ENCODE measurements around the gene C10orf105.

C10orf105 gene

DNA sequence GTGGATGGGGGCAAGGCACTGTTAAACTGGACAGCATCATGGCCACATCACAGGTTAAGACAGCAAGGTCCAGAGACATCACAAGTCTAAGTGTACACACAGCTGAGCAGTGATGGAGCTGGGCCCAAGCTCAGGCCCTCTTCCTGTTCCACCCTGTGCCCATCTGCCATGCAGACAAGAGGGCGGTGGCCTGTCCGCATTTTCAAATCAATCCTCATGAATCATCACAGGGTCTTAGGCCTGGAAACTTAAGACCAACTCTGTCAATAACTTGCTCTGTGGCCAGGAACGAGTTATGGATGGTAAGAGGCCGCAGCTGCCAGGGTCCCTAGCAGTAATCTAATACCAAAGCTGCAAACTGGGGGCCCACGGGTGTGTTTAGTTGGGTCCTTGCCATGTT lies 3.2 kb downstream of the C10orf105 start:
- DNase-seq (ENCODE audit: low spot score) = no peak

DNA sequence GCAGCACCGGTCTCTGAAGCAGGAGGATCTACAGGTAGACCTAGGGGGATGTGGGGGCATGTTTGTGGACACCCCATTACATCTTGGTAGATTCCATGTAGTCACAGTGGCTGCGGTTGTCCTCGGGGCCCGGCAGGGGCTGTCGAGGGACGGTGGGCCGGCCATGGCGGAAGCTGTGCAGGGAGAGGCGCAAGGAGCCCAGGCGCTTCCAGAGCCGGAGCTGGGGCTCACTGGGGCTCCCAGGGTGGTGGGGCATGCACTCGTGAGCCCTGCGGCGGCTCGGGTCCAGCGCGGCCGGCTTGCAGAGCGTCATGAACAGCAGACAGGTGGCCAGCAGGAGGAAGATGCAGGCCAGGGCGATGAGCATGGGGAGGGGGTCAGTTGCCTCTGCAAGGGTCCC lies 3.7 kb downstream of the C10orf105 start:
- no peak for DNase-seq (ENCODE audit: low spot score)

DNA sequence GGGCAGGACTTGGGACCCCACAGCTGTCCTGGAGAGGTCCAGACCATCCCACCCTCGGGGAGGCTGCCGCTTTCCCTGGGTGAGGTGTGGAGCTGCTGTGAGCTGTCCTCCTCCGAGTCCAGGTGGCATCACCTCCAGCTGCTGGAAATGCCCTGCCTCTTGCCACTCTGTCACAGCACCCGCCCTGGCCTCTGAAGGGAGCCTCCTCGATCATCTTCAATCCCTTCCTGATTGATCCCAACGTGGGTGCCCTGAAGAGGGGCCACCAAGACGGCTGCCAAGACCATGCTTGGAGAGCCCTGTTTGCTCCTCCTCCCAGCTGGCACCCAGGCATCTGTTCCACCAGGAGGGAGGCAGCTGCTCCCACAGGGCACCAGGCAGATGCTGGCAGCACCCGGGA lies 4.6 kb downstream of the C10orf105 start:
- DNase-seq (ENCODE audit: low spot score) = no peak

DNA sequence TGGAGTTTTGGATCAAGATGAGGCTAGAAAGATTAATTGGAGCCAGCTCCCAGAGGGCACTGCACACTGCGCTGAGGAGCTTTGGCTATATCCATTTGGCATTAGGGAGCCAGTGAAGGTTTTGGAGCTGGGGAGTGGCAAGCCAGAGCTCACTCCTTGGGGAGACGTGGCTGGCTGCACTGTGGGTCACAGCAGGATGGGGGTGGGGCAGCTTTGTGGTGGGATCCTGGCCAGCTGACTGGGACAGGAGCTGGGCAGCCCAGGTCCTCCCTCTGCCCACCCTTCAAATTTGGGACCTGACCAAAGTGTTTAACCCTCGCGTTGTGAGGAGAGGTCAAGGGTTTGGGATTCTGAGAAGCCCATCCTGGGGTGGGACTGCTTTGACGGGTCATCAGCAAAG lies 5.0 kb downstream of the C10orf105 start:
- DNase-seq (ENCODE audit: low spot score) = no peak

DNA sequence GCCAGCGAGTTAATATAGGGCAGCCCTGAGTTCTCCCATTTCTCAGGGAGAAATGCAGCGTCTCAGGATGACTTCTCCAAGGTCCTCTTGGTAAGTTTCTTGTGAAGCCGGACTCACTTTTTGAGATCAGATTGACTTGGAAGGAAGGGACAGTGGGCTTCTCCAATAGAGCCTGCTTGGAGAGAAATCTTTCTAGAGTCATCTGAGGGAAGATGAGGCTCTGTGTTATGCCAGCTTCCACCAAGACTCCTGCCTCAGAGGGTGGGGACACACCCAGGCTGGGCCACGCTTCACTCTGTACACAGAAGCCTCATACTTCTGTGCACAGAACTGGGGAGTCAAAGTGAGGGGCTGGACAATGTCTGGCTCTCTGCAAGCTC lies 5.6 kb downstream of the C10orf105 start:
- no peak for DNase-seq (ENCODE audit: low spot score)

DNA sequence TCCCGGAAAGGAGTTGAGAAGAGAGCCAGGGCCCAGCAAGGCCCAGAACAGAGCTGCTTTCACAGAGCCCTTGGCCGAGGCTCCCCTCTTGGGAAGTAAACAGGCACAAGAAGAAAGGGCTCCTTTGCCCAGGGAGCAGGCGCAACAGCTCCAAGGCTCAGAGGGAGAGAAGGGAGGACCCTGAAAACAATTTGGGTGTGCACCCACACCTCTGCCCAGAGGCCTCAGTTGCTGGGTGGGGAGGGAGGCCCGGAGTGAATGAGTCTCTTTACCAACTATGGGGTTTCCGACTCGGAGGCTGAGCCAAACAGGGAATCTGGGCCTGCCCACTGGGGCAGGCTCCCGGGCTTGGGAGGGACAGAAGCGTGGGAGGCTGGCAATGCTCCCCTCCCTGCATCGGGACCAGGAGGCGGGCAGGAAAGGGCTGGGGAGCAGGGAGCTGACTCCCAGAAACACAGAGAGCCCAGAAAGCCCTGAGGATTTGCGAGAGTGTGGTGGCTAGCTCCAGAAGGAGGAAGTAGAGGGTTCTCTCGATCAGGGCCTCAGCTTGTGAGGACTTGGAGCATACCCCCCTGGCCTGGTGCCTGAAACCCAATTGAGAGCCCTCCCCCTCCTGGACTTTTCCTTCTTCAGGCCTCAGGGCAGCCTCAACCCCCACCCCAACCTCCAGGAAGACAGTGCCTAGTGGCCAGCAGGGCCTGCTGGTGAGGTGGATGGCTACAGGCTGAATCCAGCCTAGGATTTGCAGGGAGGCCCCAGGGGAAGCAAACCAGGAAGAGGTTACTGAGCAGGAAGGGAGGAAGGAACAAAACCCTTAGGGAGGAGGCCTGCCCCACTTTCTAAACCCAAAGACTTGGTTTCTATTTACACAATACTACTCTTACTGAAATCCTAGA lies 6.2 kb downstream of the C10orf105 start:
- no peak for DNase-seq (ENCODE audit: low spot score)

DNA sequence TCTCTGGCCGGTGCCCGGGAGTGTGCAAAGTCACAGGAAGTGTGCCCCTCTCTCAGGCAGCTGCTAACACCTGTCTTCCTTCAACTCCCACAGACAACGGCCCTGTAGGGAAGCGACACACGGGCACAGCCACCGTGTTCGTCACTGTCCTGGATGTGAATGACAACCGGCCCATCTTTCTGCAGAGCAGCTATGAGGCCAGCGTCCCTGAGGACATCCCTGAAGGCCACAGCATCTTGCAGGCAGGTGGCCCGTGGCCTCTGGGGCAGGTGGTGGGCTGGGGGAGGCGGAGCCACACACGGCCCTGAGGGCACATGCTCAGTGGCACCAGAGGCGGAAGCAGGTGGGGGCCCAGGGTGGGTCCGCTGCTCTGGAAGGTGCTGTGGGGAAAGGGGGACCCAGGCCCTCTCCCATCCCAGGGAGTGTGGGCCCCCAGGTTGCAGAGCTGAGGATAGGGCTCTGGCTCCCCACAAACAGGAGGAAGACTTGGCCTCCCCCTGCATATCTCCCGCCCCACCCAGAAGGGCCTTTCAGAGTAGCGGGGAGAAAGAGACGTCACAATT lies 6.9 kb downstream of the C10orf105 start:
- DNase-seq (ENCODE audit: low spot score) = no peak

DNA sequence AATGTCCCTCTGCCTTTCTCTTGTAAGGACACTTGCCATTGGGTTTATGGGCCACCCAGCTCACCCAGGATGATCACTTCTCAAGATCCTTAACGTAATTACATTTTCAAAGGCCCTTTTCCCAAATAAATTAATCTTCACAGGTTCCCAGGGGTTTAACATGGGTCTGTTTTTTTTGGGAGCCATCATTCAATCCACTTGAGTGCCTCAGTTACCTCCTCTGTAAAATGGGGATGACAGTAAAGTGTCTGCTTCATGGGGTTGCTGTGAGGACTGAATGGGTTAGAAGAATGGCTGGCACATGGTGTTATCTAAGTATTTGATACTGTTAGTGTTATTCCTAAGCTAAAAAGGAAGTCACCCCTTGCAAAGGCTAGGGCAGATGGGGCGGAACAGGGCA lies 7.4 kb downstream of the C10orf105 start:
- no peak for DNase-seq (ENCODE audit: low spot score)

DNA sequence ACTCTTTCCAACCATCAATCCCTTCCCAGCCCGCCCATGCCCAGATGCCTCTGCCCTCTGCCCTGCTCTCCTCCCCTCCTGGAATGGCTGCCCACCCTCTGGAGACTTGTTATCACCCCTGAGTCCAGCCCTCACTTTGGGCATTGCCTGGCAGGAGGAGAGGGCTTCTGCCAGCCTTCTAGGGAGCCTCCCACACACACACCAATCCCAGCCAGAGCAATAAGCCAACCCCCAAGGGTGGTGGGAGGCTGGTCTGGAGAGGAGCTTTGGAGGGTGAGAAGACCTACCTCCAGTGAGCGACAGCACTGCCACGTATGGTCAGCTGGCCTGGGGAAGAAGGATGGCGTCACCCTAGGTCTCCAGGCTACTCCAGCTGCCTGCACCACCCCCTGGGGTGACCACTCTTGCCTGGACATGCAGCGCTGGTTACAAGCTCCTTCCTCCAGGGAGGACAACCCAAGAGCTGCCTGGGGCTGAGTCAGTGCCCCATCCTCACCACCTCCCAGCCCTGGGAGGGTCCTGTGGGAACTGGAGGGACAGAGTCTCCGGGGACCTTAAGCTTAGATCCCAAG lies 8.4 kb downstream of the C10orf105 start:
- DNase-seq (ENCODE audit: low spot score) = no peak

DNA sequence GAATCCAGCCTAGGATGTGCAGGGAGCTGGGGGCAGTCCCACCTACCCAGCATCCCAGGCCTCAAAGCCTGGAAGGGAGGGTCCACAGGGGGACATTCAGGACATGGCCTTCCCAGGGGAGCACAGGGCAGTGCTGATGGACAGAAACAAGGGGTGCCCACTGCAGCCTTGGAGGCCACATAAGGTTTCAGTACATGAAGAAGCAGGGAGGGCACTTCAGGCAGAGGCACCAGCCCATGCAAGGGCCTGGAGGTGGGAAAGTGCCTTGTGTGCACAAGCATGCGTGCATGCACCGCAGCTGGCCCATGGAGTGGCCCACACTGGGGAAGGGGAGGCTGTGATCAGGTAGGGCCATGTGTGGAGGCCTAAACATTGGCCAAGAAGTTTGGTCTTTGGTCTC lies 9.1 kb downstream of the C10orf105 start:
- no peak for DNase-seq (ENCODE audit: low spot score)

DNA sequence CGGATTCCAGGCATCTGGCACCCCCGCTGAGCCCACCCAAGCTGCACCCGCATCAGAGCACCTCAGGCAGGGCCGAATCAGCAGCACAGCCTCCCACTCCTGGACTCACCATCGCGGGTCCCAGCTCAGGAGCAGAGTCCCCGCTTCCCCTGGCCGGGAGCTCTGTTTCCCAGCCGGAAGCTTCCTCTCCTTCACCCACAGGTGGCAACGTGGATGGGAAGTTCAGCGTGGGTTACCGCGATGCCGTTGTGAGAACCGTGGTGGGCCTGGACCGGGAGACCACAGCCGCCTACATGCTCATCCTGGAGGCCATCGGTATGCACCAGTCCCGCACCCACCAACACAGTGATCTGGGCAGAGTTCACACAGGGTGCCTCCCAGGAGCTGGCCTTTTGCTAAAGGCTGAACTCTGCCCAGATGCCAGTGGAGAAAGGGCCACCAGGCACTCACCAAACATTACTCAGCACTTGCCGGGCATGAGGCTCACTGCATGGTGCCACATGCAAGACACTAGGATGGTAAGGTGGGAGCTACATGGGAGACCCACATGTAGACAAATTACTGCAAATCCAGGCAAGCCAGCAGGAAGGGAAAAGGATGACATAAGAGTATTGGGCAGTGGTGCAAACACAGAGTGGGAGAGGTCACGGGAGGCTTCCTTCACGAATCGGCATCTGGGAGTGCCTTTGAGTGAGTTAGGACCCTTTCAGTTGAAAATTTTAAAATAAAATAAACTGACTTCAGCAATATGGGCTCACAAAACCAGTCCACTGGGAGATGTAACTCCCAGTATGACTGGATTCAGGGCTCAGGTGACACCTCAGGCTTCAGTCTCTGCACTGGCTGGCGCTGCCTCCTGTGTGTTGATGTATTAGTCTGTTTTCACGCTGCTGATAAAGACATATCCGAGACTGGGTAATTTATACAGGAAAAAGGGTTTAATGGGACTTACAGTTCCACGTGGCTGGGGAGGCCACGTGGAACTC lies 10.4 kb downstream of the C10orf105 start:
- no peak for DNase-seq (ENCODE audit: low spot score)

DNA sequence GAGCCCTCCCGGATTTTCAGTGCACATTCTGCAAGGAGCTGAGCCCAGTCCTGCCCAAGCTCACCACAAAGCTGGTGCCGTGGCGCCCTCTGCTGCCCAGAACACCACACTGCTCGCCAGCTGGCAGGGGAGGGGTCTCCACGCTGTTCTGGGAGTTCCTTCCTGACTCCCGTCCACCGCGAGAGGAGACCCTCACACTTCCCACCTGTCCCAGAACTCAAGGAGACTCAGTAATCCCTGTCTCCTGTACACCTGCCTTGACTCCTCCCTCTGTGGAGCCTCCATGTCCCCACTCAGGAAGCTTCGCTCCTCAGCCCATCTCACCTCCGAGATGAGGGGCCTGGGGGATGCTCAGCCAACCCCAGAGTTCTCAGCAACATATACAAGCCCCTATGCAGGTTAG lies 11.3 kb downstream of the C10orf105 start:
- peak; percentile 64 for DNase-seq (ENCODE audit: low spot score)

DNA sequence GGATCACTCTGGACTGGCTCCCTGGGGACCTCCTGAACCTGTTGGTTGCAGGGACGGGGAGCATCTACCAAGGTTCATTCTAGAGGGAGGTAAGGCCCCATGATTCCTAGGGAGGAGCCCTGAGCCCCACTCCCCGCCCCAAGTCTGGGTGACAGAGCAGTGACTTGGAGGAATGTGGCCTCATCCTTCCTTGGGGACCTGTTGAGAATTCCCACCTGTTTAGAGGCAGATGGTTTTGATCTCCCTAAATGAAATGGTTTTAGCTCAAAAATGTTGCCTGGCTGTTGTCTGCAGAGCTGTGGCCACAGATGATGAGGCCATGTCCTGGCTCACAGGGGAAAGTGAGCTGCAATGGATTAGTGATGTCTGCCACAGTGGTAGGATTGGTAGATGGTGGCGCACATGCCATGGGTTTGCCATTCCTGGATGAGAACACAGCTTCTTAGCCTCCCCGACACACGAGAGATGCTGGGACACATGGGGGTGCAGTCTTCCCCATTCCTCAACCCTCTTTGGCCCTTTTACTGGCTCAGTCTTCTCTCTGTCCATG lies 12.3 kb downstream of the C10orf105 start:
- no peak for DNase-seq (ENCODE audit: low spot score)

DNA sequence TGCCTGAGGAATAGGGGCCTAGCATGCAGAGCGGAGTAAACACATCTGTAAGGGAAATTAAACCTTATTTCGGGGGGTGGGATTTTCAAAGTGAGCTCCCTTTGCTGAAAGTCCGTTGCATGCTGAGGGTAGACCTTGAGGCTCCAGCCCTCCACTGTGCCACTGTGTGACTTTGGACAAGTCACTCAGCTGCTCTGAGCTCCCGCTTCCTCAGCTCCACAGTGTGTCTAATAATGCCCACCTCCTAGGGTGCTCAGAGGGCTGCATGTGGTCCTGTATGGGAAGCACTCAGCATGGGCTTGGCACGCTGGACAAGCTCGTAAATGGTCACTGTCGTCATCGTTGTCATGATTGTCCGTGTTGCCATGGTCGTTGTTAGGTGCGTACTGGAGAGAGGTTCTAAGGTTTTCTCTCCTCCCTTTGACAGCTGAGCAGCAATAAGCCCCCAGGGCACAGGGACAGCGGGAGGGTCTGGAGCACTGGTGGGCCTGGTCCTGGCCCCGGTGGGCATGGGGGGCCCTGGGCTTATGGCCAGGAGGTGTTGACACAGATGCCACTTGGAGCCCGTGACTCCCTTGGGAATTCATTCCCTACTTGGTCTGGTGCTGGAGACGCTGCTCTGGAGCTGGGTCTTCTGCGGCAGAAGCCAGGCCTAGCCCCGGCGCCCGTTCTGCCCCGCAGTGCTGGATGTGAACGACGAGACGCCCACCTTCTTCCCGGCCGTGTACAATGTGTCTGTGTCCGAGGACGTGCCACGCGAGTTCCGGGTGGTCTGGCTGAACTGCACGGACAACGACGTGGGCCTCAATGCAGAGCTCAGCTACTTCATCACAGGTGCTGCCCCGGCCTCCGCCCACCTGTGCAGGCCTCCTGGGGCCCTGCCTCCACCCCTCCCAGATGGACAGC lies 13.1 kb downstream of the C10orf105 start:
- DNase-seq (ENCODE audit: low spot score) = no peak

DNA sequence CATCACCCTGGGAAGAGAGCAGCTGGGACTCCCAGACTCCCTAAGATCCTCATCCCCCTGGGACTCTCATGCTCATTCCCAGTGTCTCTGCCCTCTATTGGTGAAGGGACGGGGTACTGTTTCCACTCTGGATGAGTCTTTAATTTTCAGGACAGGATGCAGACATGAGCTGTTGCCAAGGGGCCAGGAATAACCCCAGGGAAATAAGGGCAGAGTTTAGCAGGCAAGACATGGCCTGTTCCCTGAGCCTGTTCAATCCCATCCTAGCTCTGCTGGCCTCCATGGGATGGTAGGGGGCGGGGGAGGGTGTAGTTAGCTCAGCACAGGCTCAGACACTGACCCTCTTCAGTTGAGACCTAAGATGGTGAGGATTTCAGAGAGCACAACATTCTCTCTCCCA lies 14.0 kb downstream of the C10orf105 start:
- no peak for DNase-seq (ENCODE audit: low spot score)

DNA sequence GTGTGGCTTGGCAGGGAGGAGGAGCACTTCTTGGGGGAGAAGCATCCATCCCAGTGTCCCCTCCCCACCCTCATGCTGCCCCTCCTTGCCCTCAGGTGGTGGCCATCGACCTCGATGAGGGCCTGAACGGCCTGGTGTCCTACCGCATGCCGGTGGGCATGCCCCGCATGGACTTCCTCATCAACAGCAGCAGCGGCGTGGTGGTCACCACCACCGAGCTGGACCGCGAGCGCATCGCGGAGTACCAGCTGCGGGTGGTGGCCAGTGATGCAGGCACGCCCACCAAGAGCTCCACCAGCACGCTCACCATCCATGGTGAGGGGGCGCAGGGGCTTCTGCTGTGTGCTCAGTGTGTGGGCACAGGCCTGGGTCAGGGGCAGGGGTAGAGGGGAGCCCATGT lies 14.8 kb downstream of the C10orf105 start:
- DNase-seq (ENCODE audit: low spot score) = no peak

DNA sequence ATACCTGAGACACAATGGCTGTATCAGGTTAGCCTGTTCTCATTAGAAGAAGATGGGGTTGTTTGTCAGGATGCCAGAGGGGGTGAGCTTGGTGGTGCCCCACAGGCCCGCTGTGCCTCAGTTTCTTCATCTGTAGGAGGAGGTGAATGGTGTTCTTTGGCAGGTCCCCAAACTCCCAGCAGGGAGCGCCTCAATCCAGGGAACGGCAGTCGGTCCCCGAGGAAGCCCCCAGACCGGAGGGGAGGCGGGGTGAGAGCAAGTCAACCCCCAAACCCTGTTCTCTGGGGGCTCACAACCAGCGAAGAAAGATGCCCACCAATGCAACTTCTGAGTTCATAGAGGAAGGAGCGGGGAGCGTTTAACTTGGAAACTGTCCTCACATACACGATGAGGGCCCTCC lies 16.0 kb downstream of the C10orf105 start:
- DNase-seq (ENCODE audit: low spot score) = no peak

DNA sequence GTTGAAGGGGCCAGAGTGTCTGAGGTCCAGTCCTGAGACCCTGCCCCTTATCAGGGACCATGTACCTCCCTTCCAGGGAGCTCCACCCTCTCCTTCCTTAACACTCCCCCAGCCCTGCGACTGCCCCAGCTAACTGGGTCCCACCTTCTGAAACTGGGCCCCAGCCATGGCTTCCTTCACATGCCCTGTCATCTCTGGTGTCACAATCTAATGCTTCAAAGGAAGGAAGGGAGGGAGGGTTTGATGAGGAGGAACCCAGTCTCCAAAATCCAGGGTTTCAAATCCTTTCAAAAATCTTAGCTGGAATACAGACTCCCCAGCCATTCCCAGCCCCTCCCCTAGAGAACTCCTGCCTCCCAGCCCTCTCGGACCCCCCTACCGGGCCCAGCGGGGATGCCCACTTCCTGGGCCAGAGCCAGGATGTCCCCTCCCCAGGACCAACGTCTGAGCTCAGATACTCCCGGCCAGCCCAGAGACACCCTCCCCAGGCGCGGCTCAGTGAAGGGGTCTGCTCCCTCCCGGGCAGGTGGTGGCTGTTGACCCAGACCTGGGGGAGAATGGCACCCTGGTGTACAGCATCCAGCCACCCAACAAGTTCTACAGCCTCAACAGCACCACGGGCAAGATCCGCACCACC lies 18.0 kb downstream of the C10orf105 start:
- DNase-seq (ENCODE audit: low spot score) = no peak

DNA sequence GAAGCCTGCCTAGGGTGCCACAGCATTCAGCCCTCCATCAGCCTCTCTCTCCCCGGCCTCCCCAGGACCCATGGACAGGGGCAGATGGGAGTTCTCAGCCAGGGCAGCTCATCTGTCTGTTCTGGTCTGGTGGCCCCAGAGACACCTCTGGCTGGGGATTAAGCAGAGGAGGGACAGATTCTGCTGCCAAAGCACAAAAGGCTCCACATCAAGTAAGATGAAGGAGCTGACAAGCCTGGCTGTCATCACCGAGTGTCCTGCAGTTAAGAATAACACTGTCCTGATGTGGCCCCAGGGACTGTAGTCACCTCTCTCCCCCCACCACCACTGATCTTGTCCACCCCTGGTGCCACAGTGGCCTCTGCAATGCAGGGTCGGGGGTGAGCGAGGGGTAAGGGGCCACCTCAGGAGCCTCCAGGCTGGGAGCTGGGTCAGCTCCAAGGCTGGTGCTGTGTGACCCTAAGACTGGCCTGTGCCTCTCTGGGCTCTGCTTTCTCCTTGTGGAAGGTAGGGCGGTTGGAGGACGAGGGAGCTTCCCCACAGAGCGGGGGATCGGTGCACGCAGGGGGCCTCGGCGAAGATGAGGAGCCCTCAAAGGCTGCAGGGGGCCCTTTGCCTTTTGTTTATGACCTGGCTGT lies 18.7 kb downstream of the C10orf105 start:
- no peak for DNase-seq (ENCODE audit: low spot score)

DNA sequence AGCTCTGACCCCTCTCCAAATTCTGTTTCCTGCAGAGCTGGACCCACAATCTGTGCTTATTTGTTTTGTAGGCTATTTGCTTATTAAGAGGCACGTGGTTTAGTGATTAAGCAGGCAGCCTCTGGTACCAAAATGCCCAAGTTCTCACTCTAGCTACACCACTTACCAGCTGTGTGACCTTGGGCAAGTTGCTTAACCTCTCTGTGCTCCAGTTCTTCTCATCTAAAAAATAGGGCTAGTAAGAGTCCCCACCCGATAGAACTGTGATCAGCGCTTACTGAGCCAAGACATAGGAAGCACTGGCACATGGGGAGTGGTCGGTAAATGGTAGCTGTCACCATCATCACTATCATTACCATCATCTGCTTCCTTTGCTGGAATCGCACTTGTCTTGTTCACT lies 20.8 kb downstream of the C10orf105 start:
- no peak for DNase-seq (ENCODE audit: low spot score)

Measured in germinal center (tissue), 1 donor.